ENCODE results near the gene ARHGAP40.

The ARHGAP40 gene

DNA sequence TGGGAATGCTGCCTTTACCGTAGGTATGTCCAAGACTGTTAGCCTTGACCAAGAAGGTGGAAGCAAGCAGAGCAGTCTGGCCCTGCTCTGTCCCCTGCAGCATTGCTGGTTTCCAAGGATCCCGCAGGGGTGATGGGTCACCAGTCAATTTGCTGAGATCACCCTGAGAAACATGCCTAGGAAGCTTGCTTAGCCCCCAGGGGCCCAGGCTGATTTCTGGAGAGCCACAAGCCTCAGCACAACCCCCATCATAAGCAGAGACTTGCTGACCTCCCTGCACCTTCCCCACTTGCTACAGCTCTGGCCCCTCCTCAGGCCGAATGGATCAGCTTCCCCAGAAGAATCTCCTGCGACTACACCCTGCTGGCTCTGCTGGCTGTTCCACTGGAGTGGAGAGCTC is 21.5 kb downstream of the ARHGAP40 start:
- DNase-seq = no peak

DNA sequence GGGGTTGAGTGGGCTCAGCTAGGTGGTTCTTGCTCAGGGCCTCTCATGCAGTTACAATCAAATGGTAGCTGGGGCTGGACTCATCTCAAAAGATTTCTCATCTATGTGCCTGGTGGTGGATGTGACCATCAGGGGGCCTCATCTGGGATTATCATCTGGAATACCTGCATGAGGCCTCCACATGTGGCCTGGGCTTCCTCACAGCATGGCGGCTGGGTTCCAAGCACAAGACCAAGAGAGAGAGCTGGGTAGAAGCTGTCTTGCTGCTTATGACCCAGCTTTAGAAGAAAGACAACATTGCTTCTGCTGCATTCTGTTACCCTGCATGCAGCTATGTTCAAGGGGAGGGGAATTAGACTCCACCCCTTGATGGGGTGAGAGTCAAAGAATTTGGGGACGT is 22.5 kb downstream of the ARHGAP40 start:
- no peak for DNase-seq

DNA sequence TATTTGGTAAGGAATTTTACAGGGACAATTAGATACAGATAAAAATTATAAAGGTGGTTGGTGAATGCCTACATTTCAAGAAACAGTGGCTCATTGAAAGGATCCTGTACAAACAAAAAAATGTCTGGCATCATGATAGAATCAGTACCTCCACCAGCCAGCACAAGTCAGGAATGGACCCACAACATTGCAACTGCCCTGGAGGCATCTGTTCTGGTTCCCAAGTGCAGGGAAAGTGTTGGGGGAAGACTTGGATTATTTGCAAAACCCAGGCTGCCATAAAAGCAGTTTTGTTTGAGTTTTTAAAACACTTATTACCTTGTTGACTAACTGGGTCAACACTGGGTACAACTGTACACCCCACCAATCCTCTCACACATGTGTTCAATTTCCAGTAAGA is 24.3 kb downstream of the ARHGAP40 start:
- no peak for DNase-seq

DNA sequence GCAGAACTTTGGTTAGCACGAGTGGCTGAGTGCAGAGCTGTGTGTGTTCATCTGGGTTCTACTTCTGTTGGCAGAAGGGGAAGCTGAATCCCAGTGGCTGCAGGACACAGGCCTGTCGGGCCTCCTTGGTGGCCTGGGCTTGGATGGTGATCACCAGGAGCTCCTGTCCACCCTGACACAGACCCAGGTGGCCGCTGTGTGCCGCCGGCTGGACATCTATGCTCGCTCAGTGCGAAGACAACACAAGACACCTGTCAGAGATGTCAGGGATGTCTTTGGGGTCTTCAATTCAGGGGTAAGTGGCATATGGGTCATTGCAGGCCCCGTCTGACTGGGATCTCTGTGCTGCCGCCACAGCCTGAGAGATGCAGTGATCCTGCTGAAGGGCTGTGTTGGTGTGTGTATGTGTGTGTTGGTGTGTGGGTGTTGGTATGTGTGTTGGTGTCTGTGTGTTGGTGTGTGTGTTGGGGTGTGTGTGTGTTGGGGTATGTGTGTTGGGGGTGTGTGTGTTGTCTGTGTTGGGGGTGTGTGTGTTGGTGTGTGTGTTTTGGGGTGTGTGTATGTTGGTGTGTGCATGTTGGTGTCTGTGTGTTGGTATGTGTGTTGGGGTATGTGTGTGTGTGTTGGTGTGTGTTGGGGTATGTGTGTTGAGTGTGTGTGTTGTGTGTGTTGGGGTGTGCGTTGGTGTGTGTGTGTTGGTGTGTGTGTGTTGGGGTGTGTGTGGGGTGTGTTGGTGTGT is 25.5 kb downstream of the ARHGAP40 start:
- DNase-seq = no peak

DNA sequence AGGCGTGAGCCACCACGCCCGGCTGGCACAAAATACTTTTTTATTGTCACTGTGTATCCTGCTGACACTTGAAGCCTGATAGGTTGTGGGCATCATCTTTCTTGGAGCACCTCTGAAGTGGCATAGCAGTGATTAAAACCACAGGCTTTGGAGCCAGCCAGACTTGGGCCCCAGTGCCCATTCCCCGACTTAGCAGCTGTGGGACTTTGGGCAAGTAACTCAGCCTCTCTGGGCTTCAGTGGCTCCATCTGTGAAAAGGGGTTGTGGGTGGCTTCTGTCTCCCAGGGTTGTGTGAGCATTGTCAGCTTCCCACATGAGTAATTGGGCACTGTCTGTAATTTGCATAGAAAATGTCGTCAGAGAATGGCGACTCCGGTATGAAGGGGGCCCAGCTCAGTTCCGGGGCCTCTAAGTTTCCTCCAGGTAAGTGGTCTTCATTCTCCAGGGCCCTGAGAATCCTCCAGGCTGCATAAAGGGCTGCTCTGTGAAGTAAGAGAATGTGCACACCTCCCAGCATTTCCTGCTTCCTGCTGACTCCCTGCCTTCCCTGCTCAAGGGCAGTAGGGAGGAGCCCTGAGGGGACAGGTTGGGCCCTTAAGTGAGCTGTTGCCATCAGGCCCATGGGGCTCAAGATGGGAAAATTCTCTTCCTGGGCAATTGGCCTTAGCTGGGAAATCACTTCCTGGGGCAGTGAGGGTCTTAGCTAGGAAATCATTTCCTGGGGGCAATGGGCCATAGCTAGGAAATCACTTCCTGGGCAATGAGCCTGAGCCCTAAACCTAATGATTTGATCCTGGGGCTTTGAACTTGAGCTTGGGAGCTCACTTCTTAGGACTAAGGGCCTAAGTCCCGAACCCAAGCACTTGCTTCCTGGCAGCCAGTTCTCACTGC is 27.2 kb downstream of the ARHGAP40 start:
- no peak for DNase-seq

DNA sequence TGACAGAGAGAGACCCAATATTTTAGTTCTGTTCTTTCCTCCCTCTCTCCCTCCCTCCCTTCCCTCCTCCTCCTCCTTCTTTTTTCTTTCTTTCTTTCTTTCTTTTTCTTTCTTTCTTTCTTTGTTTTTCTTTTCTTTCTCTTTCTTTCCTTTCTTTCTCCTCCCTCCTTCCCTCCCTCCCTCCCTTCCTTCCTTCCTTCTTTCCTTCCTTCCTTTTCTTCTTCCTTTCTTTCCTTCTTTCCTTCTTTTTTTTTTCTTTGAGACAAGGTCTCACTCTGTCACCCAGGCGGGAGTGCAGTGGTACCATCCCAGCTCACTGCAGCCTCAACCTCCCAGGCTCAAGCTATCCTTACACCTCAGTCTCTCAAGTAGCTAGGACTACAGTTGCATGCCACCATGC is 28.4 kb downstream of the ARHGAP40 start:
- DNase-seq = no peak

DNA sequence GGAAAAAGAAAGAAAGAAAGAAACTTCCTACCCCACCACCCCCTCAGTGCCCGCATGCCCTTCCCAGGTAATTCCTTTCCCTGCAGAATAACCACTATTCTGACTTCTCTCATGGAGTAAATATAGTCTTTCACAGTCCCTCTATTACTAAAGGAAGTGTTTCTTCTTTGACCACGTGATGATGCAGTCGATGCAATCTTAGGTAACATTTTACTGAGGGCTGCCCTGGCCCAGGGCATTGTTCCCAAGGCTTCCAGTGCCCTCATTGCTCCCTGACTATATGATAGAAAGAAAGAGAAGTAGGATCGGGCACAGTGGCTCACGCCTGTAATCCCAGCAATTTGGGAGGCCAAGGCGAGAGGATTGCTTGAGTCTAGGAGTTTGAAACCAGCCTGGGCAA is 29.1 kb downstream of the ARHGAP40 start:
- no peak for DNase-seq

DNA sequence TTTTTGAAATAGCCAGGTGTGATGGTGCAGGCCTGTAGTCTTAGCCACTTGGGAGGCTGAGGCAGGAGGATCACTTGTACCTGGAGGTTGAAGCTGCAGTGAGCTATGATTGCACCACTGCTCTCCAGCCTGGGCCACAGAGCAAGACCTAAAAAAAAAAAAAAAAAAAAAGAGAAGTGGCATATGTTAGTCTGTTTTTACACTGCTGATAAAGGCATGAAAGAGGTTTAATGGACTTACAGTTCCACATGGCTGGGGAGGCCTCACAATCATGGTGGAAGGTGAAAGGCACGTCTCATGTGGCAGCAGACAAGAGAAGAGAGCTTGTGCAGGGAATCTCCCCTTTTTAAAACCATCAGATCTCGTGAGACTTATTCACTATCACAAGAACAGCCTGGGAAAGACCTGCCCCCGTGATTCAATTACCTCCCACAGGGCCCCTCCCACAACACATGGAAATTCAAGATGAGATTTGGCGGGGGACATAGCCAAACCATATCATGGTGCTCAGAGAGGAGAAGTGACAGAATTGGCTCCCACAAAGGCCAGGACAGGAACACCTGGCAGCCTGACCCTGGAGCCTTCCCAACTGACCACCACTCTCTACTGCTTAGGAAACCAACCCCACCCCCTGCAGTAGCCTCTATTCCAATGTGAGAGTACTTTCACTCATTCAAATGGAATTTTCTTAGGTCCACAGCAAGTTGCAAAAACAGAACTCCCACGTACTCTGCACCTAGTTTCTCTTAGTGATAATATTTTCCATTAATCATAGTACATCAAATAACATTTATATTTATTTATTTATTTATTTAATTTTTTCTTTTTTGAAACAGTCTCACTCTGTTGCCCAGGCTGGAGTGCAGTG is 29.8 kb downstream of the ARHGAP40 start:
- no peak for DNase-seq

DNA sequence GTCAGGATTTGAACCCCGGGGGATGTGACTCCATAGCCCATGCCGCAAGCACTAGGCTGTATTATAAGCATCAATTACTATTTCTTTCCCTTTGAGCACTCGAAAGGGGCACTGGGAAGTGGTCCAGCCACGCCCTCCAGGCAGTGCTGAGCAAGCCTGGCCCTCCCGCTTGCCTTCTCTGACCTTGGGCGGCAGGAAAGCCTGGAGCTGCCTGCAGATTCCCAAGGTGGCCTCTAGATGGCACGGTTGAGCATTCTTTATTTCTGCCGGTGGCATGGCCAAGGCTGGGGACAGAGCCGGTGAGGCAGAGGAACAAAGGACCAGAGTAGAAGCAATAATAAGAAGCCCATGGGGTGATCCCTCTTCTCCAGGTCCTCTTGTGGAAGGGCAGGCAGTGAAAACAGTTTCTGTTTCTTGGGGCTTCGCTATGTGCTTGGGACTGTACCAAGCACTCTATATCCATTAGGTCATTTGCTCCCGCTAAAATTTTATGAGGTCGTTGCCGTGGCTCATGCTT is 32.0 kb downstream of the ARHGAP40 start:
- peak; percentile 75 for DNase-seq

DNA sequence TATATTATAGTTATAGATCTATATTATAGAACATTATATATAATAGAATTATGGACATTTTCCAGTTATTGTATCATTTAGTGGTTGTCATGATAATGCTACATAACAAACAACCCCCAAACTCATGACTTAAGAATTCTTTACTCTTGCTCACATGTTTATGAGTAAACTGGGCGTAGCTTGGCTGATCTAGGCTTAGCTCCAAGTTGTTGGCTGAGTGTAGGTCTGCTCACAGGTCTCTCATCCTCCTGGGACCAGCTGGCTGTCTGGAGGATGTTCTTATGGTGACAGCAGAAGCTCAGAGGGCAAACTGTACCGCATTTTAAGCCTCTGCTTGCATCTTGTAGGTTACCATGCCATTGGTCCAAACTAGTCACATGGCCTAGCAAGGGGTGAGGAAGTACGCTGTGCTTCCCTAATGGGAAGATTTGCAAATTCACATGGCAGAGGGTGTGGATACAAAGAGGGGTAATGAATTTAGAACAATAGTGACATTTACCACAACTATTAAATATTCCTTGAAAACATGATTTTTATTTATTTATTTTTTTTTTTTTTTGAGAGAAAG is 34.2 kb downstream of the ARHGAP40 start:
- DNase-seq = no peak

DNA sequence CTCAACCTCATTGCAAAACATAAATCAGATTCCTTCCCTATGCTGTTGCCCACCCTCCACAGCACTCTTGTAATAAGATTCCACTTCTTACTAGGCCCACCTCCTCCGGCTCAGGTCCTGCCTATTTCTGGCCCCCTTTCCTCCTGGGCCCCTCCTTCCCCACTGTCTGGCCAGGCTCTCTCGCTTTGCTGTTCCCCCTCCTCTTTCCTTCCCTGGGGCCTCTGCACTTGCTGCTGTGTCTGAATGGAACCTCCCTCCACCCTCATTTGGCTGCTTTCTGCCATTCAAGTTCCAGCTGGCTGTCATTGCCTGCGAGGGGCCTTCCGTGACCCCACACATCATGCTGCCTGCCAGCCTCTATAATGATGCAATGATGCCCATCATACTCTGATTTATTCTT is 38.9 kb downstream of the ARHGAP40 start:
- DNase-seq = no peak

DNA sequence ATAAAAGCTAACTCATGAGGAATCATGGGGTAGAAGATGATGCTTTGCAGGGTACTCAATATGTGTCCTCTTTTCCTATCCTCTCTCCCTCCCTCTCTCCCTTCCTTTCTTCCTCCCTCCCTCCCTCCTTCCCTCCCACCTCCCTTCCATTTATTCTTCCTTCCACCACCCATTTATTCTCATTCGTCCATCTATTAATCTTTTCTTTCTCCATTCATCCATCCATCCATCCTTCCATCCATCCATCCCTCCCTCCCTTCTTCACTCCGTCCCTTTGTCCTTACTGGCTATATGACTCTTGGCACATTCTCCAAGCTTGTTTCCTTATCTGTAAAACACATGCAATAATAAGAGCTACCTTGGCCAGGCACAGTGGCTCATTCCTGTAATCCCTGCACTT is 40.9 kb downstream of the ARHGAP40 start:
- no peak for DNase-seq

DNA sequence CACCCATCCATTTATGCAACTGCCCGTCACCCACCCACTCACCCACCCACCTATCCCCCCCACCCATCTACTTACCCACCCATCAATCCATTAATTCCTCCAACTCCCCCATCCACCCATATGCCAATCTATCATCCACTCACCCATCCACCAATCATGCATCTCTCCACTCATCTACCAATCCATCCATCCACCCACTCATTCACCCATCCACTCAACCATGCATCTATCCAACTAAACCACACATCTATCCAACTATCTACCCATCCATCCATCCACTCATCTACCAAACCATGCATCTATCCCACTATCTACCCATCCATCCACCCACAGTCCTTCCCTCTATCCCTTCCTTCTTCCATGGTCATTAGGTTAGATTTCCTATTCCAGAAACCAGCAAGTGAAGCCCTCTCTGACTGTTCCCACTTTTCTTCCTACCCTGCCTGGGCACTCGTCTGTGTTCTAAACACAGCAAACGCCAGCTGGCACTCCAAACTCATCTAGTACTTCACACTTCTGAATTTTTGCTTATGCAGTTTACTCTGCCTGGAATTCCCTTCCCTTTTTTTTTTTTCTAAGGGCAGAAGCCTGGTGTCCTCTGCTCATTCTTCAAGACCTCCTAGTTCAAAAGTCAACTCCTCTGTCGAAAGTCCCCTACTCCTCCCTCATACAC is 43.1 kb downstream of the ARHGAP40 start:
- DNase-seq = no peak

DNA sequence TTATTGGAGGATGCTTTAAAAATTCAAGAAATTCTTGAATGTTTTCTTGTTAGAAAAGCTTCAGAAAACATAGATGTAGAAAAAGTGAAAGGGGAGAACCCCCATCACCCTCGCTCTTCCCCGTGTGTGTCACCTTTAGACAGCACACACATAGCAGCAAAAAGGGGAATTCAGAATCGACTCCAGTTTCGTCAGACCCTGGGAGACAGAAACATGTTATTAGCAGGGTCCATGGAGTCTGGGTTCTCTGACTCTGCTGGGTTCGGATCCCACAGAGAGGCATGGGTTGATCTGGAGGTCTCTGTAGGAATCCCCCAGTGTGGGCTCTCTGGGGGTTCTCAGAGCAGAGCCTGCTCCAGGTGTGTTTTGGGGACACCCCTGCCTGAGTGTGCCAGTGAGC is 43.7 kb downstream of the ARHGAP40 start:
- DNase-seq = no peak

DNA sequence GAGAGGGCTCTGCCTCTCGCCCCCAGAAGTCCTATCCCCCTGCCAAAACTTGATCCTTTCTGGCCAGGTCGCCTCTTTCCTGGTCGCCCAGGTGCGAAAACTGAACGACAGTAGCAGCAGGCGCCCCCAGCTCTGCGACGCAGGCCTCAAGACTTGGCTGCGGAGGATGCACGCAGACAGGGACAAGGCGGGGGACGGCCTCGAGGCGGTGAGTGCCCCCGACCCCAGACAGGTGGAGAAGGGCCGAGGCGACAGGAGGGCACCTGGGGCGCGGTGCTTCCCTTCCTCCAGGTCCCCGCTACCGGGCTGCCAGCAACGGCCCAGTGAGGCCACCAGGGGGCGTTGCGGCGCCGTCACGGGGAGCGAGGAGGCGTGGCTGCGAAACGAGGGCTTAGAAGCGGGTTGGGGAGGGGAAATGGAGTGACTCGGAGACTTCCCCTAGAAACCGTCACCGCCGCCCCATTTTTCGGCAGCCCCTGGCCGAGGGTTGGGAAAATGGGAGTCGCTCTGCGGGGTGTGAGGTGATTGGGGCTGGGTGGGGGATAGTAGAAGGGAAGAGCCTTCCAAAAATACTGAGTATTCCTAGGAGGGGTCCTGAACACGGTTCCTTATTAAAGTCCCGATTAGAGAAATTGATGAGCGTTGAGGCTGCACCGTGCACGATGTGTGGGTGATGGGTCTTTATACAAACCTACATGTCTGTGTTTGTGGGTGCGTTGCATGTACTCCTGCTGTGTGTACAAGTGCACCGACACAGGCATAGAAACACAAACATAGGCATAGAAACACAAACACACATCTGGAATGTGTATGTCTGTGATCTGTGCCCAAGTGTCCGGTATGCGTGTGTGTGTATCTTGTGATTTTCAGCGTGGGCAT is 44.6 kb downstream of the ARHGAP40 start:
- peak; percentile 90 for DNase-seq

DNA sequence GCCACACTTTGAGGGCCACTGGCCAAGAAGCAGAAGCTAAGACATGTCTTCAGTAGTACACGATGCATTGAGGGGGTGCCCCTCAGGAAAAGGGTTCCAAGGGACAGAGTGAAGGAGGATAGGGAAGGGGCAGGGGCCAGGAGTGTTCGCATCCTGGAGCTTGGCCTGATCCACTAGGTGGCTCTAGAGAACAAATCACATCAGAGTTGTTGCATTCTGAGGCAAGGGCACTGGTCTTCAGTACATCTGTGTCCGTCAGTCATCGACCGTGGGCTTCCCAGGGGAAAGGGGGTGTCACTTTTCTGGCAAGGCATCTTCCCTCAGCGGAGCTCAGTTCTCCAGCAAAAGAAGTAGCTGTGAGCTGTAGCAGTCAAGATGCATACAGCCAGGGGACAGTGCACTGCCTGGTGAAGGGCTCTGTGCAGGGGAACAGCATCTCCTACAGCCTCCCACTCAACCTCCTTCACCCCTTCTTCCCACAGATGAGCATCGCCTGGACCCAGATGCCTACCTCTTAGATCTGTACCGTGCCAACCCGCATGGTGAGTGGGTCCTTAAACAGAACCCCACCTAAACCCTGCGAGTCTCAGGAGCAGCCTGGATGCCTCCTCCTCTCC is 47.8 kb downstream of the ARHGAP40 start:
- DNase-seq = peak; percentile 5

DNA sequence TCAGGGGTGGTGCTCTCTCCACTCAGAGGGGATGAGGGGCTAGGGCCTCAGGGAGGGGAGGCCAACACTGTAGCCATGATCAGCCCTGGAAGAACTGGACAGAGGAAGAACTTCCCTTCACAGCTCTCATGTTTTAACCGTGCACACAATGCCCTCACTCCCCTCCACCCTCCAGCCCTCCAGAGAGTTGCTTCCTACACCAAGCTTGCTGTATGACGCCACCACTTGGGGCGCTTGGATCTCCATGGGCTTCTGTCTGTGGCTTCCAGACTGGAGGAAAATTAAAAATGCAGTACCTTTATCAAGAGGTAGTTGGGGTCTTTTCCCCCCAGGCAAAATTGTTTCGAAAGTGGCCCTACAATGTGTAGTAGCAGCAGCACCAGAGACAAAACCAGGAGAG is 48.4 kb downstream of the ARHGAP40 start:
- DNase-seq = no peak

DNA sequence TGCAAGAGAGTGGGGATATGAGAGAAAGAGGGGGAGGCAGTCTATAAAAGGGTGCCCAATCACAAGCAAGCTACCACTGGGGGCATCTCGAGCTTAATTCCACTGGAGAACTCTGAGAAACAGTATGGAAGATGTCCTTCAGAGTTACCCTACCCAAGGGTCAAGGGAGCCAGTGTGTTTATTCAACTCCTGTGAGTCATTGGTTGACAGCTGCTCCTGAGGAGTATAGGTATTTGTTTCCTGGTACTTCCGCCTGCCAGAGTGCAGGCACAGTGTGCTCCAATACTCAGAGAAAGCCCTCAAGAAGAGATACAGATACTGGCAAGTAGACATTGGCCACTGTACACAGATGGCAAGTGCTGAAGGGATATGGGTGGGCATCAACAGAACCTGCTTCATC is 49.5 kb downstream of the ARHGAP40 start:
- no peak for DNase-seq

DNA sequence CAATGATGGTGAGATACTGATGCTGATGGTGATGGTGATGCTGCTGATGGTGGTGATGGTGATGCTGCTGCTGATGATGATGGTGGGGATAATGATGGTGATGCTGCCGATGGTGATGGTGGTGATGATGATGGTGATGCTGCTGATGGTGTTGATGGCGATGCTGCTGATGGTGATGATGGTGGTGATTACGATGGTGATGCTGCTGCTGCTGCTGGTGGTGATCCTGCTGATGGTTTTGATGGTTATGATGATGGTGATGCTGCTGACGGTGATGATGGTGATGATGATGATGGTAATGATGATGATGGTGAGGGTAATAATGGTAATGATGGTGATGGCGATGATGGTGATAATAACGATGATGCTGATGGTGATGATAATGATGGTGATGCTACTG is 50.0 kb downstream of the ARHGAP40 start:
- no peak for DNase-seq

DNA sequence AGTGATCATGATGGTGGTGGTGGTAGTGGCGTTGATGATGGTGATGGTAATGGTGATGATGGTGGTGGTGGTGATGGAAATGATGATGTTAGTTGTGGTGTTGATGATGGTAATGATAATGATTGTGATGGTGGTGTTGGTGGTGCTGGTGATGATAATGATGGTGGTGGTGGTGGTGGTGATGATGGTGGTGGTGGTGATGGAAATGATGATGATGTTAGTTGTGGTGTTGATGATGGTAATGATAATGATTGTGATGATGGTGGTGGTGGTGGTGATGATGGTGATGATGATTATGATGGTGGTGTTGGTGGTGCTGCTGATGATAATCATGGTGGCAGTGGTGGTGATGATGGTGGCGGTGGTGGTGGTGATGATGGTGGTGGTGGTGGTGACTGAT is 51.4 kb downstream of the ARHGAP40 start:
- no peak for DNase-seq

DNA sequence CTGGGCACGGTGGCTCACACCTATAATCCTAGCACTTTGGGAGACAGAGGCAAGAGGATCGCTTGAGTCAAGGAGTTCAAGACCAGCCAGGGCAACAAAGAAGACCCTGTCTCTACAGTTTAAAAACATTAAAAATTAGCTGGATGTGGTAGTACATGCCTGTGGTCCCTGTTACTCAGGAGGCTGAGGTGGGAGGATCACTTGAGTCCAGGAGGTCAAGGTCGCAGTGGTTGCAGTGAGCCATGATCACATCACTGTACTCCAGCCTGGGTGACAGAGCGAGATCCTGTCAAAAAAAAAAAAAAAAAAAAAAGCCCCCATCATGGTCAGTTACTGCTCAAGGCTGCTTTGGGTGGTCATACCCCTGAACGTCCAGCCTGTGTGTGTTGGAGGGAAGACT is 55.8 kb downstream of the ARHGAP40 start:
- no peak for DNase-seq

Measured in activated CD4-positive, alpha-beta T cell treated with anti-CD3 and anti-CD28 coated beads, Interleukin-10, Interleukin-2, amounts not matched to agents 100 ng/mL and 50 ng/mL, durations not matched to agents 16 hours and 8 hours (primary cell).